Stimulated activated CD8-positive, alpha-beta memory T cell treated with anti-CD3 and anti-CD28 coated beads, Interleukin-7, amount 100 ng/mL, for 48 hours (primary cell): Measurements from ENCODE around the gene DYNLL2.
A peak's percentile ranks its signal among the peaks of the same experiment; 100 is the strongest.
"Not testable (repeated sequence)": the region's sequence is repeated elsewhere in the genome, so short reads cannot be mapped to it uniquely, and the experiment has no call there.

ENCODE experiments used
- DNase-seq, 2 donors: peaks; one replicate each; pipeline ENCODE4 v3.0.0-alpha.2; 2020; ENCODE audit warnings: low read depth in 1 of 2; ENCODE audit errors: extremely low read depth in 1 of 2

Gene DYNLL2

DNA sequence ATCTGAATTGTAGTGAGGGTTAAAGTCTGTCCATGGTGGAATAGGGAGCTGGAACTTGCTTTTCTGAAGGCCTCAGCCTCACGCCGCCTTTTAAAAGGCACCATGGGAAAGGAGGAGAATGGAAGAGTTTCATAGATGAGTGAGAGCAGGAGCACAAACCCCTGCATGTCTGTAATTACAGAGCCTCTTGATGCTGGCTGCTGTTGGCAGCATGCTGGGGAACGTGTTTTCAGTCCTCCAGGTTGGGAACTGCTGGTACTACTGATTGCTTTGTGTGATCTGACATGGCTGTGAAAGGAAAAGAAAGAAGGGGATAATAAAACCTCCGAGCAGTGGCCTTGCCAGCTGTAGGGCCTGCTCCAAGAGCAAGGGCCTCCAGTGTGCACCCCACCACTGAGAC lies 16.8 kb upstream of the DYNLL2 start:
- DNase-seq = no peak

DNA sequence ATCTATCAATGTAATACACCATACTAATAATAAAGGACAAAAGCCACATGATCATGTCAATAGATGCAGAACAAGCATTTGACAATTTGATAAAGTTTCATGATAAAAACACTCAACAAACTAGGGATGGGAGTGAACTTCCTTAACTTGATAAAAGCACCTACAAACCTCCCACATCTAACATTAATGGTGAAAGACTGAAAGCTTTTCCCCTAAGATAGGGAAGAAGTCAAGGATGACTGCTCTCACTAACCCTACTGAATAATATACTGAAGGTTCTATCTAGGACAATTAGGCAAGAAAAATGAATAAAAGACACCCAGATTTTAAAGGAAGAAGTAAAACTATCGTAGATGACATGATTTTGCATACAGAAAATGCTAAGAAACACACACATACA lies 10.4 kb upstream of the DYNLL2 start:
- no peak for DNase-seq

DNA sequence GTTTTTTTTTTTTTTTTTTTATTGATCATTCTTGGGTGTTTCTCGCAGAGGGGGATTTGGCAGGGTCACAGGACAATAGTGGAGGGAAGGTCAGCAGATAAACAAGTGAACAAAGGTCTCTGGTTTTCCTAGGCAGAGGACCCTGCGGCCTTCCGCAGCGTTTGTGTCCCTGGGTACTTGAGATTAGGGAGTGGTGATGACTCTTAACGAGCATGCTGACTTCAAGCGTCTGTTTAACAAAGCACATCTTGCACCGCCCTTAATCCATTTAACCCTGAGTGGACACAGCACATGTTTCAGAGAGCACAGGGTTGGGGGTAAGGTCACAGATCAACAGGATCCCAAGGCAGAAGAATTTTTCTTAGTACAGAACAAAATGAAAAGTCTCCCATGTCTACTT lies 10.0 kb upstream of the DYNLL2 start:
- DNase-seq = not testable (repeated sequence)

DNA sequence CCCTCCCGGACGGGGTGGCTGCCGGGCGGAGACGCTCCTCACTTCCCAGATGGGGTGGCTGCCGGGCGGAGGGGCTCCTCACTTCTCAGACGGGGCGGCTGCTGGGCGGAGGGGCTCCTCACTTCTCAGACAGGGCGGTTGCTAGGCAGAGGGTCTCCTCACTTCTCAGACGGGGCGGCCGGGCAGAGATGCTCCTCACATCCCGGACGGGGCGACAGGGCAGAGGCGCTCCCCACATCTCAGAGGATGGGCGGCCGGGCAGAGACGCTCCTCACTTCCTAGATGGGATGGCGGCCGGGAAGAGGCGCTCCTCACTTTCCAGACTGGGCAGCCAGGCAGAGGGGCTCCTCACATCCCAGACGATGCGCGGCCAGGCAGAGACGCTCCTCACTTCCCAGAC lies 8.8 kb upstream of the DYNLL2 start:
- not testable (repeated sequence) for DNase-seq

DNA sequence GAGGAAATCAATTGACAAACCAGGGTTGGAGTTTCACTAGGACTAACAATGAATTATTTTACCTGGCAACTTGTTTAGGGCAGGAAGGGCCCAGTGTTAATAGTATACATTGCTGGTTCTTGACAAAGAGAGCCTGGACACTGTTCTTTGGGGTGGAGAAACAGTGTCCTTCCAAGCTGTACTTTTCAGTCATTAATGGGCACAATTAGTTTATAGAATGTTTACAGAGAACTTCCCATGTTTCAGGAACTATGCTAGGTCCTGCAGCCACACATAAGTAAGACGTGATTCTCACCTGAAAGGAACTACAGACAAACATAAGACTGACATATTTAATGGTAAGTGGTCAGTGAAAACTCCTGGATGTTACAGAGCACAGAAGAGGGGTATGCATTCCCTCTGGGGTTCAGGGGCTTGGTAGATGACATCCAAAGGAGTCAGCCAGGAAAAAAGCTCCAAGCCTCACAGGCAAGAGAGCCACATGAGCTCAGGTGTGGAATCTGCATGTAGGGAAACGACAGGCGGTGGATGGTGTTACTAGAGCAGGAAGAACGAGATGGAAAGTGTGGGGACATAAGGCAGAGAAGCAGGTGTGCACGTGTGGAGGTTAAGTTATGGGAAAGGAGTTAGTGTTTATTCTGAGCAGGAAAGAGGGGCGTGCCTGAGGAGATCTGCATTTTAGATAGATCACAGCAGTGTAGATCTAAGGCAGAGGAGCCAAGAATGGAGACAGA lies 3.8 kb upstream of the DYNLL2 start:
- DNase-seq = no peak

DNA sequence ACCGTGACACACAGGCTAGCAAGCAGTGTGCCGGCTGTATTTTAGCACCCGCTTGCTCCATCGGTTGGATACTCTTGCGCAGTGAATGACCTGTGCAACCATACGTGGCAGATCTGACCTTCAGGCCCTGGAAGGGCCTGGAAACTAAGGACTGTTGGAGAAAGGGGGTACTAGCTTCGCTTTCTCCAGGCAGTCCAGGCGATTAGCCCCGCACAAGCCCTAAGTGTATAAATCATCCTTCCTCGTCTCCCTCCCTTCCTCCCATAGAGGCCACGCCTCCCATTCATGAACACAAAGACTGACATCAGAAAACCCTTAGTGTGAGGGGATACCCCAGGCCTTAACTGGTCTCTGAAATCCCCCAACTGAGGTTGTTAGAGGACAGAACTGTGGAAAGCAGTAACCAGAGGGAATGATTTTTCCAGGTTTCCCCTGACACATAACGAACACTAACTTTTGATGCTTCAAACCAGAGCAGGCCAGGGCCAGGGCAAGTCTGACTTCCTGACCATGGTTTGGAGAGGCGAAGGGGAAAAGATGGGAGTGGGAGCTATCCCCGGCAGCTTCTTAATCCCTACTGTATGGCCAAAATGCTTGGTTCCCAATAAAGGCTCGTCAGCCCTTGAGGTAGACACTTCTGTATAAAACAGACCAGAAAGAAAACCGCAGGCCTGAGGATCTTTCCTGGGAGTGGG lies 1.4 kb upstream of the DYNLL2 start:
- DNase-seq = no peak

DNA sequence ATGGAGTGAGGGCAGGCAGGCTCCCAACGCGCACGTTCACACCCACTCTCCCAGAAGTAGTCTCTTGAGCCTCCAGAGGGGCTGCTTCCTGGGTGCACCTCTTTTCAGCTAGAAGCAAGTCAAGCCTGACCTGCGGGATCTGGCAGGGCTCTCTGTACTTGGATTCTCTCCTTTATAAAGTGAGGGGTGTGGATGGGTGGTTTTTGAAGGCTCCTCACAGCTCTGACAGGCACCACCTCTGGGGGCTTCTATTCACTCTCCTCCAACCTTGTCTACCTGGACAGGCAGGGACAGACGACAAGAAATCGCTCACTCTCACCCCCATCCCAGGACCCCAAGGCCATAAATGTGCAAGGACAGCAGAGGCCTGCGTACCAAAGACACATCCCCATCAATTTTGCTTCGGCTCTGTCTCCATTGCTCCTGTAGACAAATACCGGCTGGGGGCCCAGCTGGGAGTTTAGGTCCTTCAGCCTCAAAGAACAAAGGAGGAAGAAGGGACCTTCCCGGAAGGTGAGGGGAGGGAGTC lies 814 bp upstream of the DYNLL2 start:
- no peak for DNase-seq

DNA sequence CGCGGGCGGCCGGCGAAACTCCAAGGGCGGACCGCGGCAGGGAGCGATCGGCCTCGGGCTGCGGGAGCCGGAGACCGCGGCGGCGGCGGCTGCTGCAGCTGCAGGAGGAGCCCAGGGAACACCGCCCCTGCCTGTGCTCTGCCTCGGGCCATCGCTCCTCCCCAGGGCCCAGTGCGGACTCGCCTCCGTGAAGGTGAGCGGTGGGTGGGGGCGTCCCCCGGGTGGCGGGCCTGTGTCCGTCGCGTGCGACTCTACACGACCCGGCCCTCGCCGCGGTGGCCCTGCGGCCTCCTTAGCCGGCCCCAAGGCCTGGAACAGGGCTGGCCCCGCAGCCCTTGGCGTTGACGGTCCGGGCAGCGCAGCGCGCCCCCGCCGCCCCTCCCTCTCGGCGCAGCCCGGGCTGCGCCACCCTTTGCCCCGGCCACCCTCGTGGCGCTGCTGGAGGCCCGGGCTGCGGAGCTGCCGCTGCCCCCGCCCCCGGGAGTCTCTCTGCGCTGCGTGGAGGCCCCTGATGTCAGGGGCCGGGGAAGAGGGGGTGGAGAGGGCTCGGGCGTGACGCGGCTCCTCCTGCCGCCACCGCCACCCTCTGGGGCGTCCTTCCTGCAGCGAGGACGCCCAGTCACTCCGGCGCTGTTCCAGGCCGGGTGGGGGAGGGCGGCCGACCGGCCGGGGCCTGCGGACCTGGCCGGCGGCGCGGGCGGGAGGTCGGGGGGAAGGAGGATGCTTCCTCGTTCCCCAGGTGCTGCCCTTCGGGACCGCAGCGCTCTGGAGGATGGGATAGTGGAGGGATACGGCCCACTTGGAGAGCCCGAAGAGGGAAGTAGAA lies 485 bp downstream of the DYNLL2 start:
- DNase-seq = peak; percentile 39 to 48

DNA sequence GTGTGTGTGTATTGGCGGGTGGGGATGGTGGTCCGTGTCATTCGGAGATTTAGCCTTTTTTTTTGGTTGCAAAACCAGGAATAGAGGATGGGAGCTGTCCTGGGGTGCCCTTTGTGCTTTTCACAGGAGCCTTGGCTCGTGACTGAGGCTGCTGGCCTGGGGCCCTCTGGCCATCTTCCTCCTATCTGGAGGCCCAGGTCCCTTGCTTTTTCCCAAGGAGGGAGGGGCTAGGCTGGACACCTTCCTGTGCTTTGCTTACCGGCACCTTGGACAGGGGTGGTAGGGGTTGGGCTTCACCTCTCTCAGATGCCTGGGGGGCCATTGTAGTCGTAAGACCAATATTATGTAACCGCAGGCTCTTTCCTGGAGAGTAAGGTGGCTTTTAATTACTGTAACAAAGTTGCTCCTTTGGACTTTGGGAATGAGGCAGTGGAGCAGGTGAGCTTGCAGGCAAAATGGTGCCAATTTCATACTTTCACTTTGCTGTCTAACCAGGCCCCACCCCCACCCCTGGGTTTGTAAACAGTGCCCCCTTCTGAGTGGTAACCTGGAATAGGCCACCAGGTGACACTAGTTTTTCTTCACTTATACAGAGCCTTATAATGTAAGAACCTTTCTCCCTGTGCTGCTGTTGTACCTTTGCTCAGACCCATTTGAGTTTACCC lies 1.2 kb downstream of the DYNLL2 start:
- DNase-seq = peak in 1 of 2 donors; percentile 7

DNA sequence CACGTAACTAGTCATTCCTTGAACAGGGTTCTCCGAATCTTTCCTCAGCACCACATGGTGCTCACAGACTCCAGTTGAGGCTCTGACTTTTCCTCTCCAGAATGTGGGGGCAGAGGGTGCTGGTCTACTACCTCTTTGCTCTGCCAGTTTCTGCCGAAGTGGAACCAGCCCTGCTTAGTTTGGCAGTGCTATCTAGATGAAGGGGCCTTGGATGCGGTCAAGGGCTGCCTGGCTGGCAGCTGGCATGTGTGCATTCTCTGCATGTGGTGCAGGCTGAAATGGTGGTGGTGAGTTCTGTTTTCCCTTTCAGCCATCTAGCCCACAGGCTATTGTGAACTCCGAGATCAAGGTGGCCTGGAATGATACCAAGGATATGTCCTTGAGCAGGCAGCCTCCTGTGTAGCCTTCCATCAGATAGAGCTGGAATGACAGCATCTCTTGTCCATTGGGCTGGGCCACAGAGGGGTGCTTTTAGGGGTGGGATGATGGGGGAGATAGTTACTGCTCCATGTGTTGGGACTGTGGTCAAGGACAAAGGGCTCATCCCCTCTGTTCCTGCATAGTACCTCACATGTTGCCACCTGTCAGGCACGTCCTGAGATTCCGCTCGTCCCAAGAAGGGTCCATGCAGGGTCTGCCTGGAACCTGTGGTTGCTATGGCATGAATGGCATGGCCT lies 2.0 kb downstream of the DYNLL2 start:
- no peak for DNase-seq

DNA sequence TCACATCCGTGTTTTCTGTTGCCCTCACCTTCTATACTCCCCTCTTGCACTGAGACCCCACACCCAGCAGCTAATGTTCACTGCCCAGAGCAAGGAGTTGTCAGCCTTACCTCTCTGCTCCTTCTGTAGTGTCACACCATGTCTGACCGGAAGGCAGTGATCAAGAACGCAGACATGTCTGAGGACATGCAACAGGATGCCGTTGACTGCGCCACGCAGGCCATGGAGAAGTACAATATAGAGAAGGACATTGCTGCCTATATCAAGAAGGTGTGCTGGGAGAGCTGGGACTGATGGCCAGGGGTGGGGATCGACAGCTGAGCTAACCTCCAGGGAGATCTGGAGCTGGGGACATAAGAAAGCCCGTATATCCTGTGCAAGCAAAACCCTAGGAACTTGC lies 3.7 kb downstream of the DYNLL2 start:
- no peak for DNase-seq

DNA sequence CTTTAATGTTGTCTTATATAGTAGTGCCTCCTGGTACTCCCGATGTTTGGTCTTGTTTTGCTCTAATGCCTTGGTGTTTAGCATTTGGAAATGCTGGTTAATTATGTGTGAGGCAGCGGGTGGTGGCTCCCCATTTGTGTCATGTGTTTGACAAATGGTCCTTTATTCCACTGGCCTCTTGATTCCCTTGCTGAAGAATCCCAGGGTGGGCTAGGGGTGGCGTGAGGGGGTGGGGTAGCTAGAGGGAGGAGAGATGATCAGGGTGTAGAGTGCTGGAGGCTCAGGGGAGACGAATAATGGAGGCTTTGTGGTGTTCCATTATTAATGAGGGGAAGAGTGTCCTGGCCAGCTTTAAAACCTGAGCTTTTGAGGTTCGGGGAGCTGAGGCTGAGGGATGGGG lies 5.4 kb downstream of the DYNLL2 start:
- no peak for DNase-seq

DNA sequence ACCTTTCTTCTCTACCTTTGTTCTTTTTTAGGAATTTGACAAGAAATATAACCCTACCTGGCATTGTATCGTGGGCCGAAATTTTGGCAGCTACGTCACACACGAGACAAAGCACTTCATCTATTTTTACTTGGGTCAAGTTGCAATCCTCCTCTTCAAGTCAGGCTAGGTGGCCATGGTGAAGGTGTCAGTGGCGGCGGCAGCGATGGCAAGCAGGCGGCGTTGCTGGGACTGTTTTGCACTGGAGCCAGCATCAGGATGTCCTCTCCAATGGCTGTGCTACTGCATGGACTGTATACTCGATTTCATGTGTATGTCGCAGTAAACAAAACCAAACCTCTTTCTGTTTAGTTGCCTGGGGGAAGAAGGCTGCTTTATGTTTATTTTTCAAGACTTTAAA lies 5.9 kb downstream of the DYNLL2 start:
- no peak for DNase-seq

DNA sequence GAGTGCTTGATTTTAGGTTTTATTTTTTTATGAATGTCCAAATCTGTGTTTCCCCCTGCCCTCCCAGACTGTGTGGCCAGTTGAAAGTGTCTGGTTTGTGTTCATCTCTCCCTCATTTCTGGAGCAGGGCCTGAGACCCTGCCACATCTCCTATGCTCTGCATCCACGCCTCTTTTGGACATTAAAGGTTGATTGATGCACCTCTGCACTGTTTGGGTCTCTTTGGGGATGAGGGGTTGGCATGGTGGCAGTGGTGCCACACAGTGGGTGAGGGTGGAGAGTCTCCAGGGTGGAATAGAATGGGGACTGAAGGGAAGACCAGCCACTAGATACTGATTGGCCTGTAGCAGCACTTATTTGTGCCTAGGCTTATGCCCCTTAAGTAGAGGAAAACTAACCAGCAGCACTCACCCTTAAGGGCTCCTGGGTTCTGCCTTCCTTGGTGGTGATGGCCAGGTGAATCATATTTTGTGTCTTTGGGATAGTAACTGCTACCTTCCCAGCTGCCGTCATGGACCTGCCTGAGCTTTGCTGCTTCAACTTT lies 7.9 kb downstream of the DYNLL2 start:
- no peak for DNase-seq

DNA sequence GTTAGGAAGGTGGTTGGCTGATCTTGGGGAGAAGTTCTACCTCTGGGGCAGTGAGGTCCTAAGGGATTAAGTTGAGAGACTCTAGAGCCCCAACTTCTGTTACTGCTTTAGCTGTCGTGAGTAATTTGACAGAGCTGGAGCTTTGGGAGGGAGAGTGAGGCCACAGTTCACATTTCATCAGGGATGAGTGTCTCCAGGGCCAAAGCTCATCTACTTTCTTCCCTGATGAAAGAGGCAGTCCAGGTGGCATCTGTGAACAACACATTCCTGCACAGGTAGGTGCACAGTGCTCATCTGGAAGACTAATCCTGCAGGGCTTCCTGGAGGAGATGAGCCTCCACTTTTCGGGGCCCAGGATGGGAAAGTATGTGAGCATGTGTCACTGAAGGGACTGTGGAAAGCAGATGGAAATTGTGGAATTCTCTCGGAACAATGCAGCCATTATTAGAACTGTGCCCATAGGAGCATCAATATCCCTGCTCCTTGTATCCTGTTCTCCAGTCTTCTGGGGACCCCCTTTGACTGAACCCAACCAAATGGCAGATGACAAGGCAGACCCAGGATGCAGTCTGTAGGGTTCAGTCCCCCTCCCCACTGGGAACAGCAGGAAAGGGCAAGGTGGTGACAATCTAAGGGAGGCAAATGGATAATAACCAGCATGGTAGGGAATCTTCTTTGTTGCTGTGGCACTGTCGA lies 9.0 kb downstream of the DYNLL2 start:
- no peak for DNase-seq

DNA sequence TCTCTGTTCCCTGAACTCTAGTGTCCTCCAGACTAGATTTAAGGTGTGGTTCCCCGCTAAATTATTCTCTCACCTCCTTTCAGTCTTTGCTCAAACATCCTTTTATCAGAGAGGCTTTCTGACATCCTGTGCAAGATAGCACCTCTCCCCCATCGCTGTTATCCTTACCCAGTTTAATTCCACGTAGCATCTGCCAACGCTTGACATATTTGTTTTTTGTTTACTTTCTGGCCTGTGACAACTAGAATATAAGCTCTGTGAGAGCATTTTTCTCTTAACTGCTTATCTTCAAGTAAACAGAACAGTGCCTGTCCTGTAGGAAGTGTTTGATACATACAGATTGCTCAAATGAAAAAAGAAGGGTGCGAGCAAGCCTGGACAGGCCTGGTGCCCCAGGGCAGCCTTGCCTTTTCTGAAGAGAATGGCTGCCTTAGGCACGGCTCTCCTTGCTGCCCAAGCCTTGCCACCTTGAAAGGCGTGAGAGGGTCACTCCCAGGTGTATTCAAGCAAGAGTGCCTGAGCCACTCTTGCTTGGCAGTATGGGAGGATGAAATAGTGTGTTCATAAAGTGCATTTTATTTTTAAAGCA lies 9.7 kb downstream of the DYNLL2 start:
- no peak for DNase-seq

DNA sequence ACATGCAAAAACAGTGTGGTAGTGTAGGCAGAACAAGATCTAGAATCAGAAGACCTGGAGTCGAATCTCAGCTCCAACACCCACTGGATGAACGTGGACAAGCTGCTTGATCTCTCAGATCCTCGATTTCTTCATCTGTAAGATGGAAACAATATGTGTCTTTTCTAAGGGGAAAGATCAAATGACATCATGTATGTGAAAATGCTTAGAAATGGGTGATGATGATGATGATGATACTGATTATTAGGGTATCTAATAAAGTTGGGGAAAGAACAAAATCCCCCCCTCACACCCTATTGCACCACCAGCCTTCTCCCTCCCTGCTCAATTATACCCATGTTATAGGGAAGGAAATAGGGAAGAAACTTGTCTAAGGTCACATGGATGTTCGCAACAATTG lies 10.9 kb downstream of the DYNLL2 start:
- DNase-seq = no peak

DNA sequence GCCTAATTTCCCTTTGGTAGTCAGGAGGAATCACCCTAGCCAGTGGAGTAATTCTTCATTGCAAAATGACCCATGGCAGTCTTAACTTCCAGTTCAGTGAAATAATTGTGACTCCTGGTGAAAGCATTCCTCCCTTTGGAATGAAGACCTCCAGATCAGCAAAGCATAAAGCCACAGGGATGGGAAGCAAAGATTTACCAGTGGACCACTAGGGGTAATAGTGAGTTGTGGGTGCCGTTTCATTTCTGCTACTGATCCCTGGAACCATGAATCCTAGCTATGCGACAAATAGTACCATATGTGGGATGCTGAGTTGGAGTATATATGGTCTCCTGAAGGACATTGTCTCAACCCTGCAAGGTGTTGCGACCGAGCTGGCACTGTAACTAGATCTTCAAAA lies 13.7 kb downstream of the DYNLL2 start:
- no peak for DNase-seq

DNA sequence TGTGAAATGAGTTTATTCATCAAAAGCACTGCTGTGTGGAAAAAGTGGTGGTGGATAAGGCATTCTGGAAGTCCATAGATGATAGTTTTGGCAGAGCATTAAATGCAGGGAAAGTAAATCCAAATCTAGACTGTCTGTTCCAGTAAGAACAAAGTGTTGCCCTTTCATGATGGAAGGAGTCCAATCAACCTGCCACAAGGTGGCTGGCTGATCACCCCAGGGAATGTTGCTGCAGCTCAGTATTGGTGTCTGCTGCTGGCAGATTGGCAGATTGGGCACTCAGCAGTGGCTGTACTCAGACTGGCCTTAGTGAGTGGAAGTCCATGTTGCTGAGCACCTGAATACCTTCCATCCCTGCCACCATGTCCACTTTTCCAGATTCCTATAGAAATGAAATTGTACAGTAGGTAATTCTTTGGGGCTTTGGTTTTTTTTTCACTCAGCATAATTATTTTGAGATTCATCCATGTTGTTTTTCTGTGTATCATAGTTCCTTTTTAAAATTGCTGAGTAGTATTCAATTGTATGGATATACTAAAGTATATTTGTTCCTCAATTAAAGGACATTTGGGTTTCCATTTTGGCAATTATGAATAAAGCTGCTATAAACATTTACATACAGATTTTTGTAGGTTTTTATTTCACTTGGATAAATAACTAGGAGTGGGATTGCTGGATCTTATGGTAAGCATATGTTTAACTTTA lies 14.3 kb downstream of the DYNLL2 start:
- no peak for DNase-seq
